ENCODE results near the gene GGTLC2.

- TF ChIP-seq CTCF (conservative IDR thresholded peaks at IDR 0.05; ENCODE audit: low read depth, low read length) (no peak), EZH2 (IDR thresholded peaks at IDR 0.05; ENCODE audit: low read length, unreplicated experiment) (no peak), EZH2phosphoT487 (IDR thresholded peaks at IDR 0.05; ENCODE audit: borderline replicate concordance, low read length) (no peak)
These were observed 25.5 kb upstream of the GGTLC2 start for GRCh38 chr22:22618923-22619322.
